ENCODE results near the gene SLC1A1. TPM values are rescaled to one million over a fixed set of nuclear protein-coding genes. Genes with fewer than 3 reads are reported as not detected.

The SLC1A1 gene
- total and polyA plus RNA-seq, 2 experiments from 2014 or later = 3.7 to 8.2 TPM

DNA sequence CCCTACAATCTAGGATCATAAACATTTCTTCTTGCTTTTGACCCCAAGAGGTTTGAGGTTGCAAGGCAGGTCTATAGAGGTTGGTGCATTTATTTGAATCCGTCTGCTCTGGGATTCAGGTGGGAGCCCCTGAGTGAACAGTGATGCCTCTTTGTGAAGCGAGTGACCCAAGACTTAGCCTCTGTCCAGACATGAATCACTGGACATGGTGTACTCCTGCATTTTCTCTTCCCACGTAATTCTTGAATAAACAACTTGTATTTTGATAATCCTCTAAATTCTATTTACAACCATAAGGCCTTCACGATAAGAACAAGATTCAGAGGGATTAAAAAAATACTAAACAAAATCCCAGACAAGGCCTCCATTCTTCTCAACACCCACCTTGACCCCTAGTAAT is 104.3 kb downstream of the SLC1A1 start:
- H3K27me3 Mint-ChIP-seq (ENCODE audit: insufficient read depth, low read depth, poor library complexity) = no peaks in the 10 kb centered on the region
- H3K79me2 ChIP-seq (replicated peaks; ENCODE audit: insufficient read depth) = no peaks in the 10 kb centered on the region
- H3K36me3 ChIP-seq (ENCODE audit: insufficient read depth) = no peaks in the 10 kb centered on the region
- H3F3A ChIP-seq (replicated peaks; ENCODE audit: low read depth) = no peaks in the 10 kb centered on the region
- no peaks in the 10 kb centered on the region for H4K20me1 ChIP-seq (replicated peaks; ENCODE audit: insufficient read depth)
- peaks cover 27% of the 10 kb centered on the region for H3K4me1 ChIP-seq (ENCODE audit: insufficient read depth)
- H2AFZ ChIP-seq = no peak overlapping the region
- DNase-seq (ENCODE audit: low spot score) (no peak), ATAC-seq (no peak)
- TF ChIP-seq, protein P1, sequence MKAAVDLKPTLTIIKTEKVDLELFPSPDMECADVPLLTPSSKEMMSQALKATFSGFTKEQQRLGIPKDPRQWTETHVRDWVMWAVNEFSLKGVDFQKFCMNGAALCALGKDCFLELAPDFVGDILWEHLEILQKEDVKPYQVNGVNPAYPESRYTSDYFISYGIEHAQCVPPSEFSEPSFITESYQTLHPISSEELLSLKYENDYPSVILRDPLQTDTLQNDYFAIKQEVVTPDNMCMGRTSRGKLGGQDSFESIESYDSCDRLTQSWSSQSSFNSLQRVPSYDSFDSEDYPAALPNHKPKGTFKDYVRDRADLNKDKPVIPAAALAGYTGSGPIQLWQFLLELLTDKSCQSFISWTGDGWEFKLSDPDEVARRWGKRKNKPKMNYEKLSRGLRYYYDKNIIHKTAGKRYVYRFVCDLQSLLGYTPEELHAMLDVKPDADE (IDR thresholded peaks at IDR 0.05) = no peak
- no peak for TF ChIP-seq STAT1 (IDR thresholded peaks at IDR 0.05; ENCODE audit: unreplicated experiment)
- no peak for TF ChIP-seq JUNB (IDR thresholded peaks at IDR 0.05; ENCODE audit: unreplicated experiment)
- TF ChIP-seq, protein P2, sequence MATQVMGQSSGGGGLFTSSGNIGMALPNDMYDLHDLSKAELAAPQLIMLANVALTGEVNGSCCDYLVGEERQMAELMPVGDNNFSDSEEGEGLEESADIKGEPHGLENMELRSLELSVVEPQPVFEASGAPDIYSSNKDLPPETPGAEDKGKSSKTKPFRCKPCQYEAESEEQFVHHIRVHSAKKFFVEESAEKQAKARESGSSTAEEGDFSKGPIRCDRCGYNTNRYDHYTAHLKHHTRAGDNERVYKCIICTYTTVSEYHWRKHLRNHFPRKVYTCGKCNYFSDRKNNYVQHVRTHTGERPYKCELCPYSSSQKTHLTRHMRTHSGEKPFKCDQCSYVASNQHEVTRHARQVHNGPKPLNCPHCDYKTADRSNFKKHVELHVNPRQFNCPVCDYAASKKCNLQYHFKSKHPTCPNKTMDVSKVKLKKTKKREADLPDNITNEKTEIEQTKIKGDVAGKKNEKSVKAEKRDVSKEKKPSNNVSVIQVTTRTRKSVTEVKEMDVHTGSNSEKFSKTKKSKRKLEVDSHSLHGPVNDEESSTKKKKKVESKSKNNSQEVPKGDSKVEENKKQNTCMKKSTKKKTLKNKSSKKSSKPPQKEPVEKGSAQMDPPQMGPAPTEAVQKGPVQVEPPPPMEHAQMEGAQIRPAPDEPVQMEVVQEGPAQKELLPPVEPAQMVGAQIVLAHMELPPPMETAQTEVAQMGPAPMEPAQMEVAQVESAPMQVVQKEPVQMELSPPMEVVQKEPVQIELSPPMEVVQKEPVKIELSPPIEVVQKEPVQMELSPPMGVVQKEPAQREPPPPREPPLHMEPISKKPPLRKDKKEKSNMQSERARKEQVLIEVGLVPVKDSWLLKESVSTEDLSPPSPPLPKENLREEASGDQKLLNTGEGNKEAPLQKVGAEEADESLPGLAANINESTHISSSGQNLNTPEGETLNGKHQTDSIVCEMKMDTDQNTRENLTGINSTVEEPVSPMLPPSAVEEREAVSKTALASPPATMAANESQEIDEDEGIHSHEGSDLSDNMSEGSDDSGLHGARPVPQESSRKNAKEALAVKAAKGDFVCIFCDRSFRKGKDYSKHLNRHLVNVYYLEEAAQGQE (IDR thresholded peaks at IDR 0.05; ENCODE audit: unreplicated experiment) = no peak
- TF ChIP-seq ZNF114 (CRISPR knock-in tag; IDR thresholded peaks at IDR 0.05) = no peak
- no peak for TF ChIP-seq NANOG (IDR thresholded peaks at IDR 0.05; ENCODE audit: borderline replicate concordance)
- TF ChIP-seq, protein P3, sequence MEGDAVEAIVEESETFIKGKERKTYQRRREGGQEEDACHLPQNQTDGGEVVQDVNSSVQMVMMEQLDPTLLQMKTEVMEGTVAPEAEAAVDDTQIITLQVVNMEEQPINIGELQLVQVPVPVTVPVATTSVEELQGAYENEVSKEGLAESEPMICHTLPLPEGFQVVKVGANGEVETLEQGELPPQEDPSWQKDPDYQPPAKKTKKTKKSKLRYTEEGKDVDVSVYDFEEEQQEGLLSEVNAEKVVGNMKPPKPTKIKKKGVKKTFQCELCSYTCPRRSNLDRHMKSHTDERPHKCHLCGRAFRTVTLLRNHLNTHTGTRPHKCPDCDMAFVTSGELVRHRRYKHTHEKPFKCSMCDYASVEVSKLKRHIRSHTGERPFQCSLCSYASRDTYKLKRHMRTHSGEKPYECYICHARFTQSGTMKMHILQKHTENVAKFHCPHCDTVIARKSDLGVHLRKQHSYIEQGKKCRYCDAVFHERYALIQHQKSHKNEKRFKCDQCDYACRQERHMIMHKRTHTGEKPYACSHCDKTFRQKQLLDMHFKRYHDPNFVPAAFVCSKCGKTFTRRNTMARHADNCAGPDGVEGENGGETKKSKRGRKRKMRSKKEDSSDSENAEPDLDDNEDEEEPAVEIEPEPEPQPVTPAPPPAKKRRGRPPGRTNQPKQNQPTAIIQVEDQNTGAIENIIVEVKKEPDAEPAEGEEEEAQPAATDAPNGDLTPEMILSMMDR (conservative IDR thresholded peaks at IDR 0.05; ENCODE audit: low read depth in 2 of 2) = no peak
- TF ChIP-seq EZH2phosphoT487 (IDR thresholded peaks at IDR 0.05; ENCODE audit: unreplicated experiment) = no peak
- TF ChIP-seq, protein P4, sequence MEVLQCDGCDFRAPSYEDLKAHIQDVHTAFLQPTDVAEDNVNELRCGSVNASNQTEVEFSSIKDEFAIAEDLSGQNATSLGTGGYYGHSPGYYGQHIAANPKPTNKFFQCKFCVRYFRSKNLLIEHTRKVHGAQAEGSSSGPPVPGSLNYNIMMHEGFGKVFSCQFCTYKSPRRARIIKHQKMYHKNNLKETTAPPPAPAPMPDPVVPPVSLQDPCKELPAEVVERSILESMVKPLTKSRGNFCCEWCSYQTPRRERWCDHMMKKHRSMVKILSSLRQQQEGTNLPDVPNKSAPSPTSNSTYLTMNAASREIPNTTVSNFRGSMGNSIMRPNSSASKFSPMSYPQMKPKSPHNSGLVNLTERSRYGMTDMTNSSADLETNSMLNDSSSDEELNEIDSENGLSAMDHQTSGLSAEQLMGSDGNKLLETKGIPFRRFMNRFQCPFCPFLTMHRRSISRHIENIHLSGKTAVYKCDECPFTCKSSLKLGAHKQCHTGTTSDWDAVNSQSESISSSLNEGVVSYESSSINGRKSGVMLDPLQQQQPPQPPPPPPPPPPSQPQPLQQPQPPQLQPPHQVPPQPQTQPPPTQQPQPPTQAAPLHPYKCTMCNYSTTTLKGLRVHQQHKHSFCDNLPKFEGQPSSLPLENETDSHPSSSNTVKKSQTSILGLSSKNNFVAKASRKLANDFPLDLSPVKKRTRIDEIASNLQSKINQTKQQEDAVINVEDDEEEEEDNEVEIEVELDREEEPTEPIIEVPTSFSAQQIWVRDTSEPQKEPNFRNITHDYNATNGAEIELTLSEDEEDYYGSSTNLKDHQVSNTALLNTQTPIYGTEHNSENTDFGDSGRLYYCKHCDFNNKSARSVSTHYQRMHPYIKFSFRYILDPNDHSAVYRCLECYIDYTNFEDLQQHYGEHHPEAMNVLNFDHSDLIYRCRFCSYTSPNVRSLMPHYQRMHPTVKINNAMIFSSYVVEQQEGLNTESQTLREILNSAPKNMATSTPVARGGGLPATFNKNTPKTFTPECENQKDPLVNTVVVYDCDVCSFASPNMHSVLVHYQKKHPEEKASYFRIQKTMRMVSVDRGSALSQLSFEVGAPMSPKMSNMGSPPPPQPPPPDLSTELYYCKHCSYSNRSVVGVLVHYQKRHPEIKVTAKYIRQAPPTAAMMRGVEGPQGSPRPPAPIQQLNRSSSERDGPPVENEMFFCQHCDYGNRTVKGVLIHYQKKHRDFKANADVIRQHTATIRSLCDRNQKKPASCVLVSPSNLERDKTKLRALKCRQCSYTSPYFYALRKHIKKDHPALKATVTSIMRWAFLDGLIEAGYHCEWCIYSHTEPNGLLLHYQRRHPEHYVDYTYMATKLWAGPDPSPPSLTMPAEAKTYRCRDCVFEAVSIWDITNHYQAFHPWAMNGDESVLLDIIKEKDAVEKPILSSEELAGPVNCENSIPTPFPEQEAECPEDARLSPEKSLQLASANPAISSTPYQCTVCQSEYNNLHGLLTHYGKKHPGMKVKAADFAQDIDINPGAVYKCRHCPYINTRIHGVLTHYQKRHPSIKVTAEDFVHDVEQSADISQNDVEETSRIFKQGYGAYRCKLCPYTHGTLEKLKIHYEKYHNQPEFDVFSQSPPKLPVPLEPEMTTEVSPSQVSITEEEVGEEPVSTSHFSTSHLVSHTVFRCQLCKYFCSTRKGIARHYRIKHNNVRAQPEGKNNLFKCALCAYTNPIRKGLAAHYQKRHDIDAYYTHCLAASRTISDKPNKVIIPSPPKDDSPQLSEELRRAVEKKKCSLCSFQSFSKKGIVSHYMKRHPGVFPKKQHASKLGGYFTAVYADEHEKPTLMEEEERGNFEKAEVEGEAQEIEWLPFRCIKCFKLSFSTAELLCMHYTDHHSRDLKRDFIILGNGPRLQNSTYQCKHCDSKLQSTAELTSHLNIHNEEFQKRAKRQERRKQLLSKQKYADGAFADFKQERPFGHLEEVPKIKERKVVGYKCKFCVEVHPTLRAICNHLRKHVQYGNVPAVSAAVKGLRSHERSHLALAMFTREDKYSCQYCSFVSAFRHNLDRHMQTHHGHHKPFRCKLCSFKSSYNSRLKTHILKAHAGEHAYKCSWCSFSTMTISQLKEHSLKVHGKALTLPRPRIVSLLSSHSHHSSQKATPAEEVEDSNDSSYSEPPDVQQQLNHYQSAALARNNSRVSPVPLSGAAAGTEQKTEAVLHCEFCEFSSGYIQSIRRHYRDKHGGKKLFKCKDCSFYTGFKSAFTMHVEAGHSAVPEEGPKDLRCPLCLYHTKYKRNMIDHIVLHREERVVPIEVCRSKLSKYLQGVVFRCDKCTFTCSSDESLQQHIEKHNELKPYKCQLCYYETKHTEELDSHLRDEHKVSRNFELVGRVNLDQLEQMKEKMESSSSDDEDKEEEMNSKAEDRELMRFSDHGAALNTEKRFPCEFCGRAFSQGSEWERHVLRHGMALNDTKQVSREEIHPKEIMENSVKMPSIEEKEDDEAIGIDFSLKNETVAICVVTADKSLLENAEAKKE (CRISPR knock-in tag; IDR thresholded peaks at IDR 0.05) = no peak
- no peak for TF ChIP-seq EZH2 (IDR thresholded peaks at IDR 0.05; ENCODE audit: low read depth, unreplicated experiment)
- TF ChIP-seq ZNF331 (CRISPR knock-in tag; IDR thresholded peaks at IDR 0.05; ENCODE audit: low read depth) = no peak
- TF ChIP-seq CREB1 (CRISPR knock-in tag; IDR thresholded peaks at IDR 0.05; ENCODE audit: low read depth) = no peak
- TF ChIP-seq POLR2AphosphoS5 (IDR thresholded peaks at IDR 0.05; ENCODE audit: low read depth) = no peak
- H3K27ac Mint-ChIP-seq = no peak overlapping the region
- H3K36me3 Mint-ChIP-seq (ENCODE audit: low read depth) = no peaks in the 10 kb centered on the region
- H3K27me3 ChIP-seq (ENCODE audit: insufficient read depth) = no peaks in the 10 kb centered on the region
- peaks cover 19% of the 10 kb centered on the region; the same call in 2 of the 3 replicates for H3K4me1 Mint-ChIP-seq
- no peaks in the 10 kb centered on the region for H3K9me3 Mint-ChIP-seq
- no peak overlapping the region for H3K4me3 Mint-ChIP-seq
- no peak overlapping the region for H3K4me2 ChIP-seq
- no peak overlapping the region for H3K27ac ChIP-seq (ENCODE audit: low read depth)
- H3K4me3 ChIP-seq = no peak overlapping the region
- no peaks in the 10 kb centered on the region for H3K9me2 ChIP-seq (ENCODE audit: insufficient read depth)
